ENCODE measurements around the gene MTTP. TPM values are rescaled to one million over a fixed set of nuclear protein-coding genes. Genes with fewer than 3 reads are reported as not detected.

Gene MTTP
- polyA plus RNA-seq, 1 donor (not counting 4 experiments of a cell fraction or from before 2014, with no cell fraction given) = 0.05 TPM

DNA sequence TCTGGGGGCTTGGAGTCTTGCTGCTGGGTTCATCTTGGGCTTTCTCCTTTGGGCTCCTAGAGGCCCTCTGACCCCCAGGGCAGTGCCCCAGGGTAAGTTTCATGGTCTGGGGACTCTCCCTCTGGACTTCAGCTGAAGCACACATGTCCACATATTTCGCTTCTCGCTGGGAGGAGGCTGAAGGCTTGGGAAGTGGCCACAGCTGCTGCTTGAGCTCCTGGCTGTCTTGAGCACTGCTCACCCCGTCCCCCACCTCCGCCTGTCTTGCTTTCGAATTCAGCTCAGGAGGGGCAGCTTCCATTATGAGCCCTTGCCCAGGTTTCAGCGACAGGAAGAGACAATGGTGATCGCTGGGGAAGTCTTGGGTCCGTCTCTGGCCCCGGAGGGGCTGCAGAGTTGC lies 79.3 kb downstream of the MTTP start:
- Histone ChIP-seq H3K9me1 (ENCODE audit: control insufficient read depth, extremely low read depth, insufficient read depth, low read length) (no peaks in the 10 kb centered on the region), H3K9ac (ENCODE audit: control insufficient read depth, extremely low read depth, insufficient read depth, low read length) (no peak overlapping the region), H3K4me1 (ENCODE audit: control insufficient read depth, extremely low read depth, insufficient read depth, low read length) (peaks cover 18% of the 10 kb centered on the region), H3K4me2 (ENCODE audit: control insufficient read depth, extremely low read depth, insufficient read depth, low read depth, low read length) (no peak overlapping the region), H3K36me3 (ENCODE audit: control insufficient read depth in 2 of 2, extremely low read depth in 1 of 2, insufficient read depth in 2 of 2, low read length in 2 of 2) (no peaks in the 10 kb centered on the region), H3K27me3 (ENCODE audit: control insufficient read depth, extremely low read depth, insufficient read depth, low read length) (peaks cover 33% of the 10 kb centered on the region), H3K79me2 (ENCODE audit: control insufficient read depth, insufficient read depth, low read length) (no peaks in the 10 kb centered on the region), H3K9me3 (ENCODE audit: control insufficient read depth, low read depth, low read length) (no peaks in the 10 kb centered on the region), H4K20me1 (ENCODE audit: control insufficient read depth, extremely low read depth, insufficient read depth, low read length) (no peaks in the 10 kb centered on the region), H2AFZ (ENCODE audit: control insufficient read depth, low read length) (no peak overlapping the region), H3K27ac (ENCODE audit: control insufficient read depth, insufficient read depth, low read length) (no peak overlapping the region), H3K4me3 (ENCODE audit: control insufficient read depth in 2 of 3, extremely low read depth in 1 of 3, insufficient read depth in 2 of 3, low read depth in 1 of 3, low read length in 3 of 3) (no peak overlapping the region)
- FAIRE-seq = no peak
- TF ChIP-seq EZH2 (IDR thresholded peaks at IDR 0.05; ENCODE audit: low read length) = no peak
- TF ChIP-seq, protein P1, sequence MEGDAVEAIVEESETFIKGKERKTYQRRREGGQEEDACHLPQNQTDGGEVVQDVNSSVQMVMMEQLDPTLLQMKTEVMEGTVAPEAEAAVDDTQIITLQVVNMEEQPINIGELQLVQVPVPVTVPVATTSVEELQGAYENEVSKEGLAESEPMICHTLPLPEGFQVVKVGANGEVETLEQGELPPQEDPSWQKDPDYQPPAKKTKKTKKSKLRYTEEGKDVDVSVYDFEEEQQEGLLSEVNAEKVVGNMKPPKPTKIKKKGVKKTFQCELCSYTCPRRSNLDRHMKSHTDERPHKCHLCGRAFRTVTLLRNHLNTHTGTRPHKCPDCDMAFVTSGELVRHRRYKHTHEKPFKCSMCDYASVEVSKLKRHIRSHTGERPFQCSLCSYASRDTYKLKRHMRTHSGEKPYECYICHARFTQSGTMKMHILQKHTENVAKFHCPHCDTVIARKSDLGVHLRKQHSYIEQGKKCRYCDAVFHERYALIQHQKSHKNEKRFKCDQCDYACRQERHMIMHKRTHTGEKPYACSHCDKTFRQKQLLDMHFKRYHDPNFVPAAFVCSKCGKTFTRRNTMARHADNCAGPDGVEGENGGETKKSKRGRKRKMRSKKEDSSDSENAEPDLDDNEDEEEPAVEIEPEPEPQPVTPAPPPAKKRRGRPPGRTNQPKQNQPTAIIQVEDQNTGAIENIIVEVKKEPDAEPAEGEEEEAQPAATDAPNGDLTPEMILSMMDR (optimal IDR thresholded peaks at IDR 0.05 in 1 of 3, IDR thresholded peaks at IDR 0.05 in 1 of 3, conservative IDR thresholded peaks at IDR 0.05 in 1 of 3; ENCODE audit: extremely low read depth in 1 of 3, insufficient read depth in 2 of 3, low read length in 3 of 3) = no peak
- dilution Hi-C loops (cut with MboI; ENCODE audit: extremely low pct_ligation_motif_present, low sequenced_read_pairs) = no loop called here
- DNase-seq (ENCODE audit: low read depth, low spot score) = no peak

DNA sequence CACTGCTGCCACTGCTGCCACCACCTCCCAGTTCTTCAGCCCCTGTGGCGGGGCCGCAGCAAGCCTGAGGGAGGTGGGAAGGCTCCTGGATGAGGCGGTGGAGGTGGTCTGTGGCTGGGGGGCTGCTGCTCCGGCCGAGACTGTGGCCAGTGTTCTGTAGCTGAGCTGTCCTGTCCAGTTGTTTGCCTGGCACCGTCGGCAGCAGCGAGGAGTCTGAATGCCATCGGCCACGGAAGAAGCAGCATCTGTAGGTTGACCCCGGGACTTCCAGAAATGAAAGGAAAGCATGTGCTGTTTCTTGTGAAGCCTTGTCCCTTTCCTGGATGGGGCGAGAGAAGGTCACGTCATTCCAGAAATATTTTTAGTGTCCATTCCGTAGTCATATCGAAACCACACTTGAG lies 79.7 kb downstream of the MTTP start:
- TF ChIP-seq, protein P1 (optimal IDR thresholded peaks at IDR 0.05 in 1 of 3, IDR thresholded peaks at IDR 0.05 in 1 of 3, conservative IDR thresholded peaks at IDR 0.05 in 1 of 3; ENCODE audit: extremely low read depth in 1 of 3, insufficient read depth in 2 of 3, low read length in 3 of 3) = no peak
- no peak for TF ChIP-seq EZH2 (IDR thresholded peaks at IDR 0.05; ENCODE audit: low read length)
- Histone ChIP-seq H4K20me1 (ENCODE audit: control insufficient read depth, extremely low read depth, insufficient read depth, low read length) (no peaks in the 10 kb centered on the region), H3K9me3 (ENCODE audit: control insufficient read depth, low read depth, low read length) (no peaks in the 10 kb centered on the region), H2AFZ (ENCODE audit: control insufficient read depth, low read length) (no peak overlapping the region), H3K27ac (ENCODE audit: control insufficient read depth, insufficient read depth, low read length) (no peak overlapping the region), H3K9ac (ENCODE audit: control insufficient read depth, extremely low read depth, insufficient read depth, low read length) (no peak overlapping the region), H3K4me3 (ENCODE audit: control insufficient read depth in 2 of 3, extremely low read depth in 1 of 3, insufficient read depth in 2 of 3, low read depth in 1 of 3, low read length in 3 of 3) (no peak overlapping the region), H3K79me2 (ENCODE audit: control insufficient read depth, insufficient read depth, low read length) (no peaks in the 10 kb centered on the region), H3K4me2 (ENCODE audit: control insufficient read depth, extremely low read depth, insufficient read depth, low read depth, low read length) (no peak overlapping the region), H3K4me1 (ENCODE audit: control insufficient read depth, extremely low read depth, insufficient read depth, low read length) (peaks cover 18% of the 10 kb centered on the region), H3K36me3 (ENCODE audit: control insufficient read depth in 2 of 2, extremely low read depth in 1 of 2, insufficient read depth in 2 of 2, low read length in 2 of 2) (no peaks in the 10 kb centered on the region), H3K27me3 (ENCODE audit: control insufficient read depth, extremely low read depth, insufficient read depth, low read length) (peaks cover 33% of the 10 kb centered on the region), H3K9me1 (ENCODE audit: control insufficient read depth, extremely low read depth, insufficient read depth, low read length) (no peaks in the 10 kb centered on the region)
- dilution Hi-C loops (cut with MboI; ENCODE audit: extremely low pct_ligation_motif_present, low sequenced_read_pairs) = no loop called here
- FAIRE-seq (no peak), DNase-seq (ENCODE audit: low read depth, low spot score) (no peak)

Measured in keratinocyte (primary cell).